Endodermal cell (in vitro differentiated cells): ENCODE results near the gene PWWP2B. TPM values are rescaled to one million over a fixed set of nuclear protein-coding genes. Genes with fewer than 3 reads are reported as not detected.

Experiments used
- DNase-seq: peaks from one replicate; pipeline ENCODE4 v3.0.0-alpha.2; 2017
- H3K27ac ChIP-seq: 2 replicates; pipeline ENCODE4 v1.5.1; 2013; ENCODE audit warnings: mild to moderate bottlenecking, low read depth, low read length, moderate library complexity
- H3K27me3 ChIP-seq: 2 replicates; pipeline ENCODE4 v1.6.1; 2013; ENCODE audit warnings: mild to moderate bottlenecking, low read length, moderate library complexity; ENCODE audit not compliant: insufficient read depth, control insufficient read depth, poor library complexity, severe bottlenecking
- H3K36me3 ChIP-seq: 2 replicates; pipeline ENCODE4 v1.7.0; 2013; ENCODE audit warnings: mild to moderate bottlenecking, low read length, moderate library complexity; ENCODE audit not compliant: control insufficient read depth, insufficient read depth
- H3K4me1 ChIP-seq: one replicate; pipeline ENCODE4 v1.7.0; 2013; ENCODE audit warnings: low read length; ENCODE audit not compliant: control insufficient read depth, insufficient read depth
- H3K4me3 ChIP-seq: 2 replicates; pipeline ENCODE4 v1.5.1; 2013; ENCODE audit warnings: mild to moderate bottlenecking, low read length, moderate library complexity
- H3K9ac ChIP-seq: 2 replicates; pipeline ENCODE4 v1.6.1; 2013; ENCODE audit warnings: mild to moderate bottlenecking, low read length, moderate library complexity; ENCODE audit not compliant: poor library complexity, severe bottlenecking; ENCODE audit errors: extremely low read depth
- H3K9me3 ChIP-seq: 2 replicates; pipeline ENCODE4 v1.6.1; 2013; ENCODE audit warnings: mild to moderate bottlenecking, low read length, moderate library complexity; ENCODE audit not compliant: control insufficient read depth
- H3K27ac Mint-ChIP-seq: 2 replicates; pipeline ENCODE4 v1.8.0; 2020; ENCODE audit warnings: mixed read lengths
- H3K27me3 Mint-ChIP-seq: 2 replicates; pipeline ENCODE4 v1.8.0; 2021; ENCODE audit warnings: mild to moderate bottlenecking, mixed read lengths; ENCODE audit not compliant: insufficient read depth
- H3K36me3 Mint-ChIP-seq: 2 replicates; pipeline ENCODE4 v1.8.0; 2020; ENCODE audit warnings: low read depth, mixed read lengths
- H3K4me1 Mint-ChIP-seq: 2 replicates; pipeline ENCODE4 v1.8.0; 2020; ENCODE audit warnings: mixed read lengths
- H3K4me3 Mint-ChIP-seq: 2 replicates; pipeline ENCODE4 v1.8.0; 2020; ENCODE audit warnings: mild to moderate bottlenecking, moderate library complexity, mixed read lengths
- H3K9me3 Mint-ChIP-seq: 2 replicates; pipeline ENCODE4 v1.8.0; 2020; ENCODE audit warnings: mild to moderate bottlenecking, mixed read lengths
- CTCF ChIP-seq: fragments of 200-600 bp; sonication (generic); conservative IDR thresholded peaks from 2 replicates; pipeline ENCODE4 v1.5.0; 2021; ENCODE audit warnings: antibody characterized with exemption, mild to moderate bottlenecking
- WGBS, 2 experiments: methylation state at CpG; one replicate each; pipeline versions ENCODE4 v1.1.5 to v1.1.7; 2013; ENCODE audit warnings: missing lambda C conversion rate in 2 of 2, mixed read lengths in 1 of 2; ENCODE audit not compliant: insufficient coverage in 1 of 2, insufficient read length in 1 of 2; 5-methylcytosine and 5-hydroxymethylcytosine counted together
- total RNA-seq, 2 donors: library from RNA; stranded (reverse); fragmentation: NEBNext Ultra II Directional in 1 of 2; extraction: Animal tissue kit (Norgen Biotek cat#: 25700) in 1 of 2; gene quantifications; 2 replicates in 1 of 2; 3 replicates in 1 of 2; pipeline ENCODE4 v1.2.1, GENCODE V29; 2021

Gene PWWP2B
- total RNA-seq, 2 donors from 2014 or later: 11.4 to 13.9 TPM

GRCh38 chr10:132368391-132368790 lies 28.6 kb upstream of the PWWP2B start:
- DNase-seq: no peak
- 79 to 100% methylated on average over 1 to 4 of the region's 4 CpGs for WGBS, 2 experiments
- H3K27me3 Mint-ChIP-seq: no peaks in the 10 kb centered on the region

GRCh38 chr10:132368881-132369635 lies 27.9 kb upstream of the PWWP2B start:
- 87 to 89% methylated on average over 8 of the region's 9 CpGs for WGBS, 2 experiments
- H3K27me3 ChIP-seq: no peaks in the 10 kb centered on the region
- no peak overlapping the region for H3K4me3 ChIP-seq
- peaks cover 3% of the 10 kb centered on the region for H3K4me1 Mint-ChIP-seq
- H3K27me3 Mint-ChIP-seq: no peaks in the 10 kb centered on the region
- H3K36me3 ChIP-seq: no peaks in the 10 kb centered on the region
- no peaks in the 10 kb centered on the region for H3K9me3 ChIP-seq
- no peak overlapping the region for H3K27ac ChIP-seq
- H3K4me3 Mint-ChIP-seq: no peak overlapping the region
- no peaks in the 10 kb centered on the region for H3K4me1 ChIP-seq
- DNase-seq: no peak
- H3K36me3 Mint-ChIP-seq: peaks cover 21% of the 10 kb centered on the region
- H3K9ac ChIP-seq: no peak overlapping the region
- H3K27ac Mint-ChIP-seq: no peak overlapping the region
- no peak for TF ChIP-seq CTCF
- peaks cover 8% of the 10 kb centered on the region for H3K9me3 Mint-ChIP-seq

More at GRCh38 chr10:132368391-132368790, 28.6 kb upstream of the PWWP2B start:
- no peaks in the 10 kb centered on the region for H3K36me3 ChIP-seq
- Mint-ChIP-seq H3K4me1 (peaks cover 3% of the 10 kb centered on the region), H3K4me3 (no peak overlapping the region), H3K27ac (no peak overlapping the region), H3K36me3 (peaks cover 21% of the 10 kb centered on the region), H3K9me3 (peaks cover 8% of the 10 kb centered on the region)
- no peak overlapping the region for H3K4me3 ChIP-seq
- TF ChIP-seq CTCF: no peak
- H3K4me1 ChIP-seq: no peaks in the 10 kb centered on the region
- no peak overlapping the region for H3K27ac ChIP-seq
- H3K9ac ChIP-seq: no peak overlapping the region
- H3K9me3 ChIP-seq: no peaks in the 10 kb centered on the region
- no peaks in the 10 kb centered on the region for H3K27me3 ChIP-seq

- TF ChIP-seq CTCF: no peak
Measured at GRCh38 chr10:132369636-132370185, 27.3 kb upstream of the PWWP2B start.

More at GRCh38 chr10:132369636-132370185, 27.3 kb upstream of the PWWP2B start:
- Histone ChIP-seq H3K4me3 (no peak overlapping the region), H3K9ac (no peak overlapping the region), H3K36me3 (no peaks in the 10 kb centered on the region), H3K27ac (no peak overlapping the region), H3K9me3 (no peaks in the 10 kb centered on the region), H3K27me3 (no peaks in the 10 kb centered on the region), H3K4me1 (no peaks in the 10 kb centered on the region)
- no peak overlapping the region for H3K4me3 Mint-ChIP-seq
- DNase-seq: no peak
- H3K36me3 Mint-ChIP-seq: peaks cover 15% of the 10 kb centered on the region
- WGBS, 2 experiments: 84 to 90% methylated on average over 11 to 13 of the region's 13 CpGs
- H3K27me3 Mint-ChIP-seq: no peaks in the 10 kb centered on the region
- H3K9me3 Mint-ChIP-seq: peaks cover 3% of the 10 kb centered on the region
- H3K27ac Mint-ChIP-seq: no peak overlapping the region
- H3K4me1 Mint-ChIP-seq: peaks cover 3% of the 10 kb centered on the region
